Activated CD4-positive, alpha-beta T cell treated with anti-CD3 and anti-CD28 coated beads for 36 hours (primary cell): Measurements from ENCODE around the gene C2orf72. TPM values are rescaled to one million over a fixed set of nuclear protein-coding genes. Genes with fewer than 3 reads are reported as not detected.

Experiments used
- ATAC-seq: fragments of 200-7000 bp; cut with Tn5 transposase; one replicate; pipeline ENCODE4 v1.10.0; 2021; ENCODE audit warnings: mild to moderate bottlenecking, moderate library complexity
- CTCF ChIA-PET: fragments of 350-600 bp; sonication (Branson Sonifier 250); formaldehyde crosslinking; loops from one replicate; lab custom pipeline; 2021; ENCODE audit warnings: antibody characterized with exemption; lab: Charles Lee
- POLR2A ChIA-PET: fragments of 350-600 bp; sonication (Branson Sonifier 250); formaldehyde crosslinking; loops from one replicate; lab custom pipeline; 2021; ENCODE audit warnings: antibody characterized with exemption, inconsistent platforms; lab: Charles Lee
- DNase-seq: peaks from one replicate; pipeline ENCODE4 v3.0.0-alpha.2; 2020
- H3K27ac Mint-ChIP-seq: one replicate; pipeline ENCODE4 v1.8.0; 2021; ENCODE audit warnings: mixed read lengths
- H3K27me3 Mint-ChIP-seq: one replicate; pipeline ENCODE4 v1.8.0; 2021; ENCODE audit warnings: mixed read lengths
- H3K36me3 Mint-ChIP-seq: one replicate; pipeline ENCODE4 v1.8.0; 2021; ENCODE audit warnings: low read depth, mixed read lengths
- H3K4me1 Mint-ChIP-seq: one replicate; pipeline ENCODE4 v1.8.0; 2021; ENCODE audit warnings: mixed read lengths
- H3K4me3 Mint-ChIP-seq: one replicate; pipeline ENCODE4 v1.8.0; 2021; ENCODE audit warnings: mild to moderate bottlenecking, moderate library complexity, mixed read lengths
- H3K9me3 Mint-ChIP-seq: one replicate; pipeline ENCODE4 v1.8.0; 2021; ENCODE audit warnings: low read depth, mixed read lengths
- intact Hi-C, 2 experiments: fragments of 100-400 bp; cut with DNase I in 1 of 2; cut with micrococcal nuclease in 1 of 2; formaldehyde crosslinking; loops; one replicate each; pipeline versions ENCODE4 v1.14.2 to v1.15.1; 2022 to 2024; cut with DNase I, micrococcal nuclease
- total RNA-seq, 2 experiments: library from RNA; stranded (reverse); gene quantifications; one replicate each; pipeline ENCODE4 v1.2.3, GENCODE V29; 2021

C2orf72 gene
- total RNA-seq, 2 experiments from 2014 or later = 2.0 to 3.8 TPM

- H3K27me3 Mint-ChIP-seq = peaks cover 3% of the 10 kb centered on the region
- H3K4me3 Mint-ChIP-seq = no peak overlapping the region
- intact Hi-C loops = no loop called here
- H3K27ac Mint-ChIP-seq = no peak overlapping the region
- DNase-seq = no peak
- H3K36me3 Mint-ChIP-seq = no peaks in the 10 kb centered on the region
- H3K9me3 Mint-ChIP-seq = no peaks in the 10 kb centered on the region
- POLR2A ChIA-PET = no interaction called here
- H3K4me1 Mint-ChIP-seq = peaks cover 4% of the 10 kb centered on the region
- ATAC-seq = no peak
- CTCF ChIA-PET = interaction anchor here (0.9 to 1.3 kb wide), 3 partner anchors 10 to 217 kb away, joined by 3 read pairs; no protein-coding TSS in a partner anchor
These were observed 10.1 kb downstream of the C2orf72 start for GRCh38 chr2:231047274-231047922.

DNA sequence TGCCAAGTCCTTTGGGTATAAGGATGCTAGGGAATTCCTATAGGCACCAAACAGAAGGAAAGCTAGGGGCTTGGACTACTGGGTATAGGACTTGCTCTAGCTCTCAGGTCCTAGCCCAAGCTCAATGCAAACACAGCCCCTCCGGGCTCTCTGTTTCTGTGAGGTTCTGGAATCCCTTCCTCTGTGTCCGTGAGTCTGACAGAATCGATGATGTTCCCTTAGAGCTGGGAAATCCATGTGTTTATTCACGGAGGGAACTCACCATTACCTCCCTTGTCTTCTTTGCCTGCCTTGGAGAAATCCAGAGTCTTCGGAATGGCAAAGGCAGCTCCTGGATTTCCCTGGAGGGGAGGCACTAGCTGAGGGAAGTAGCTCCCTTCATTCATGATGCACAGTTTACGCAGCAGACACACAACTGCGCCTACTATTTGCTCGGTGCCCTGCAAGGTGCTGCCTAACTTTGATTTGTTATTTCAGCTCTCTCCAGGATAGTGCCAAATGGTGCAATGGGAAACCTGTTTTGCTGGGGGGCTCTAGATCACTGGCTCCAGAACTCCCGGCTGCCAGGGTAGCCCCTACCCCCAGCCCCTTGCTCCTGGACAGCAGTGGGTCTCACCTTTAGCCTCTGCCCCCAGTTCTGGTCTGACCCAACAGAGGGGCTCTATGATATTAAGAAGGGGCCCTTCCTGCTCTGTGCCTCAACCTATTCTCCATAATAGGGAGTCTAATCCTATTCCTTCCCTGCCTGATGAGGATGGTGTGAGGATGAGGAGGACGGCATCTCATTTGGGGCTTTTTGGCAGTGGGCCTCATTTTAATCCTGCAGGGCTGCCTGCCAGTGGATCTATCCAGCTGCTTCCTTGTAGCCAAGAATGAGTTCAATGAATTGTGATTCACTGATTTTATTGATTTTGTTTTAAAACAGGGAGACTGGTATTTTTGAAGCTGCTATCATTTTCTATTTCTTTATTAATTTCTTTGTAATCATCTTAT, 10.9 kb downstream of the C2orf72 start:
- no peak for ATAC-seq
- Mint-ChIP-seq H3K27me3 (peaks cover 3% of the 10 kb centered on the region), H3K36me3 (no peaks in the 10 kb centered on the region), H3K4me1 (peaks cover 9% of the 10 kb centered on the region), H3K27ac (no peak overlapping the region), H3K9me3 (no peaks in the 10 kb centered on the region), H3K4me3 (no peak overlapping the region)
- intact Hi-C loops = no loop called here
- ChIA-PET CTCF (interaction anchor here (0.6 to 1.3 kb wide), 5 partner anchors 9 to 218 kb away, joined by 3 to 4 read pairs (median 3); no protein-coding TSS in a partner anchor), POLR2A (no interaction called here)
- DNase-seq = no peak

- POLR2A ChIA-PET = no interaction called here
- intact Hi-C loops = no loop called here
- no peaks in the 10 kb centered on the region for H3K36me3 Mint-ChIP-seq
- H3K9me3 Mint-ChIP-seq = no peaks in the 10 kb centered on the region
- CTCF ChIA-PET = interaction anchor here (0.6 to 1.6 kb wide), 5 partner anchors 11 to 200 kb away, joined by 3 to 4 read pairs (median 3); no protein-coding TSS in a partner anchor
- ATAC-seq (no peak), DNase-seq (no peak)
- H3K4me3 Mint-ChIP-seq = no peak overlapping the region
- peaks cover 3% of the 10 kb centered on the region for H3K27me3 Mint-ChIP-seq
- H3K4me1 Mint-ChIP-seq = peaks cover 18% of the 10 kb centered on the region
- H3K27ac Mint-ChIP-seq = no peak overlapping the region
These were observed 12.1 kb downstream of the C2orf72 start for GRCh38 chr2:231049286-231050017.

GRCh38 chr2:231050018-231050901, 12.9 kb downstream of the C2orf72 start:
- Mint-ChIP-seq H3K4me3 (no peak overlapping the region), H3K4me1 (peaks cover 18% of the 10 kb centered on the region), H3K9me3 (no peaks in the 10 kb centered on the region), H3K27me3 (peaks cover 4% of the 10 kb centered on the region), H3K27ac (no peak overlapping the region), H3K36me3 (no peaks in the 10 kb centered on the region)
- DNase-seq (no peak), ATAC-seq (no peak)
- ChIA-PET CTCF (interaction anchor here (0.7 to 1.6 kb wide), 4 partner anchors 12 to 33 kb away, joined by 3 to 4 read pairs (median 3); no protein-coding TSS in a partner anchor), POLR2A (no interaction called here)
- intact Hi-C loops = no loop called here

GRCh38 chr2:231051116-231051515, 13.8 kb downstream of the C2orf72 start:
- no peaks in the 10 kb centered on the region for H3K9me3 Mint-ChIP-seq
- CTCF ChIA-PET = interaction anchor here (0.7 to 1.0 kb wide), 3 partner anchors 13 to 227 kb away, joined by 3 to 4 read pairs (median 3); no protein-coding TSS in a partner anchor
- peaks cover 4% of the 10 kb centered on the region for H3K27me3 Mint-ChIP-seq
- H3K4me1 Mint-ChIP-seq = peaks cover 19% of the 10 kb centered on the region
- no peak overlapping the region for H3K27ac Mint-ChIP-seq
- POLR2A ChIA-PET = interaction anchor here (0.6 kb wide), 1 partner anchor 184 kb away, joined by 4 read pairs; no protein-coding TSS in a partner anchor
- H3K4me3 Mint-ChIP-seq = no peak overlapping the region
- H3K36me3 Mint-ChIP-seq = no peaks in the 10 kb centered on the region
- DNase-seq (no peak), ATAC-seq (no peak)
- intact Hi-C loops = no loop called here

- intact Hi-C loops = loop anchor here (1.0 to 2.0 kb wide), 3 partner anchors 147 to 228 kb away; no protein-coding TSS in a partner anchor
- H3K27me3 Mint-ChIP-seq = peaks cover 4% of the 10 kb centered on the region
- H3K4me3 Mint-ChIP-seq = peak overlapping the region; percentile 79
- ChIA-PET CTCF (interaction anchor here (0.6 to 1.6 kb wide), 43 partner anchors 8 to 1136 kb away, joined by 3 to 14 read pairs (median 4); partner anchors contain the start of gene C2orf72), POLR2A (interaction anchor here (0.6 to 0.7 kb wide), 3 partner anchors 228 to 609 kb away, joined by 3 read pairs; no protein-coding TSS in a partner anchor)
- no peaks in the 10 kb centered on the region for H3K9me3 Mint-ChIP-seq
- DNase-seq = peak; percentile 92
- peaks cover 23% of the 10 kb centered on the region for H3K4me1 Mint-ChIP-seq
- peak overlapping the region; percentile 52 for H3K27ac Mint-ChIP-seq
- ATAC-seq = peak; percentile 86
- no peaks in the 10 kb centered on the region for H3K36me3 Mint-ChIP-seq
These were observed 15.4 kb downstream of the C2orf72 start for GRCh38 chr2:231052494-231053451.

DNA sequence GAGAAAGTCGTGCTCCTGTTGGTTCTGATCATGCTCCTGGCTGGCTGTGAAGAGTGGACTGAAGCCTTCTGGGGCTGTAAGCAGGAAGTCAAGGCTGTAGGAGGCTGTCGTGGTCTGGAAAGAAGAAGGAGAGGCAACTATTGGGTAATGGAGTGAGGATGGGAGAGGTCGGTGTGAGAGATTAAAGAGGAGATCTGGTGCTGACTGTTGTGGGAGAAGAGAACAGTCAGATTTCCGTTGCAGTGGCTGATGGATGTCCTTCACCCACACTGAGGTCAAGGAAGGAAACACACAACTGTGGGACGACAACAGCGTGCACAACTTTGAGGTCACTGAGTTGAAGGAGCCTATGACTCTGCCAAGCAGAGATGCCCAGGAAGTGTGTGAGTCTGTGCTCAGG, 16.5 kb downstream of the C2orf72 start:
- Mint-ChIP-seq H3K27ac (peak overlapping the region; percentile 0), H3K4me1 (peaks cover 34% of the 10 kb centered on the region), H3K36me3 (peaks cover 4% of the 10 kb centered on the region), H3K4me3 (no peak overlapping the region), H3K27me3 (peaks cover 4% of the 10 kb centered on the region), H3K9me3 (no peaks in the 10 kb centered on the region)
- POLR2A ChIA-PET = no interaction called here
- intact Hi-C loops = loop anchor here in 1 of 2 experiments (2.0 kb wide), 2 partner anchors 149 to 229 kb away; no protein-coding TSS in a partner anchor
- CTCF ChIA-PET = interaction anchor here (1.0 to 1.6 kb wide), 4 partner anchors 10 to 324 kb away, joined by 3 to 10 read pairs (median 4); no protein-coding TSS in a partner anchor
- ATAC-seq (no peak), DNase-seq (no peak)

- H3K36me3 Mint-ChIP-seq = peaks cover 7% of the 10 kb centered on the region
- ATAC-seq = peak; percentile 77
- H3K27ac Mint-ChIP-seq = peak within 1 kb of the TSS; percentile 100
- peak; percentile 96 for DNase-seq
- peaks cover 51% of the 10 kb centered on the region for H3K4me1 Mint-ChIP-seq
- no peaks in the 10 kb centered on the region for H3K9me3 Mint-ChIP-seq
- intact Hi-C loops = loop anchor here in 1 of 2 experiments (1.0 to 5.0 kb wide), 14 partner anchors 70 to 729 kb away; partner anchors contain the start of genes ARMC9, CAB39, ITM2C and NCL
- peaks cover 2% of the 10 kb centered on the region for H3K27me3 Mint-ChIP-seq
- peak within 1 kb of the TSS; percentile 80 for H3K4me3 Mint-ChIP-seq
- CTCF ChIA-PET = interaction anchor here (0.6 to 1.8 kb wide), 8 partner anchors 9 to 420 kb away, joined by 3 to 8 read pairs (median 3); partner anchors contain the start of gene HTR2B
- POLR2A ChIA-PET = no interaction called here
These were observed 19.4 kb downstream of the C2orf72 start, which contains the start of gene PSMD1 for GRCh38 chr2:231056453-231057416. Gene PSMD1, plus strand, starts transcription at chr2:231056867. Its CDS starts 159 bp downstream, at chr2:231057026.
